ENCODE measurements around the gene STARD13.

Gene STARD13

GRCh38 chr13:33272531-33273124 is 12.9 kb downstream of the STARD13 start:
- no peak for DNase-seq

- no peak for DNase-seq
These were observed 13.8 kb downstream of the STARD13 start for GRCh38 chr13:33271759-33272158.

- no peak for DNase-seq
These were observed 14.5 kb downstream of the STARD13 start for GRCh38 chr13:33270895-33271538.

GRCh38 chr13:33265607-33266006 is 19.9 kb downstream of the STARD13 start:
- DNase-seq = no peak

GRCh38 chr13:33265133-33265532 is 20.4 kb downstream of the STARD13 start:
- no peak for DNase-seq

GRCh38 chr13:33264620-33264978 is 21.0 kb downstream of the STARD13 start:
- no peak for DNase-seq

GRCh38 chr13:33263976-33264619 is 21.5 kb downstream of the STARD13 start:
- DNase-seq = no peak

GRCh38 chr13:33263484-33263883 is 22.1 kb downstream of the STARD13 start:
- no peak for DNase-seq

GRCh38 chr13:33262997-33263396 is 22.6 kb downstream of the STARD13 start:
- DNase-seq = no peak

GRCh38 chr13:33262594-33262993 is 23.0 kb downstream of the STARD13 start:
- DNase-seq = no peak

- no peak for DNase-seq
These were observed 23.5 kb downstream of the STARD13 start for GRCh38 chr13:33262062-33262487.

- DNase-seq = no peak
These were observed 24.0 kb downstream of the STARD13 start for GRCh38 chr13:33261387-33262061.

- no peak for DNase-seq
These were observed 25.1 kb downstream of the STARD13 start for GRCh38 chr13:33260168-33261098.

- no peak for DNase-seq
These were observed 26.3 kb downstream of the STARD13 start for GRCh38 chr13:33259296-33259695.

GRCh38 chr13:33258808-33259193 is 26.8 kb downstream of the STARD13 start:
- no peak for DNase-seq

GRCh38 chr13:33257841-33258807 is 27.4 kb downstream of the STARD13 start:
- no peak for DNase-seq

GRCh38 chr13:33256148-33256840 is 29.3 kb downstream of the STARD13 start:
- DNase-seq = no peak

- DNase-seq = no peak
These were observed 33.4 kb downstream of the STARD13 start for GRCh38 chr13:33252135-33252534.

- no peak for DNase-seq
These were observed 34.4 kb downstream of the STARD13 start for GRCh38 chr13:33251131-33251661.

- no peak for DNase-seq
These were observed 34.9 kb downstream of the STARD13 start for GRCh38 chr13:33250609-33251008.

GRCh38 chr13:33249894-33250293 is 35.7 kb downstream of the STARD13 start:
- DNase-seq = no peak

All from activated CD8-positive, alpha-beta memory T cell treated with anti-CD3 and anti-CD28 coated beads, Interleukin-2, amount 50 U/mL, for 4 hours (primary cell).